ENCODE results near the gene EPS8.

- TF ChIP-seq POLR2A (IDR thresholded peaks at IDR 0.05) (no peak), CTCF (IDR thresholded peaks at IDR 0.05) (no peak)
Measured at GRCh38 chr12:15672671-15673270, 116.4 kb downstream of the EPS8 start.
